GM18873 (cell line): ENCODE results near the gene NEK6.

Experiments used
- ATAC-seq: cut with Tn5 transposase; IDR thresholded peaks from one replicate; pipeline ENCODE4 v1.9.1; 2021; ENCODE audit warnings: mild to moderate bottlenecking, moderate library complexity, moderate number of reproducible peaks; ENCODE audit not compliant: unreplicated experiment, low FRiP score

NEK6 gene

GRCh38 chr9:124390794-124391658, 133.3 kb downstream of the NEK6 start:
- ATAC-seq: no peak

DNA sequence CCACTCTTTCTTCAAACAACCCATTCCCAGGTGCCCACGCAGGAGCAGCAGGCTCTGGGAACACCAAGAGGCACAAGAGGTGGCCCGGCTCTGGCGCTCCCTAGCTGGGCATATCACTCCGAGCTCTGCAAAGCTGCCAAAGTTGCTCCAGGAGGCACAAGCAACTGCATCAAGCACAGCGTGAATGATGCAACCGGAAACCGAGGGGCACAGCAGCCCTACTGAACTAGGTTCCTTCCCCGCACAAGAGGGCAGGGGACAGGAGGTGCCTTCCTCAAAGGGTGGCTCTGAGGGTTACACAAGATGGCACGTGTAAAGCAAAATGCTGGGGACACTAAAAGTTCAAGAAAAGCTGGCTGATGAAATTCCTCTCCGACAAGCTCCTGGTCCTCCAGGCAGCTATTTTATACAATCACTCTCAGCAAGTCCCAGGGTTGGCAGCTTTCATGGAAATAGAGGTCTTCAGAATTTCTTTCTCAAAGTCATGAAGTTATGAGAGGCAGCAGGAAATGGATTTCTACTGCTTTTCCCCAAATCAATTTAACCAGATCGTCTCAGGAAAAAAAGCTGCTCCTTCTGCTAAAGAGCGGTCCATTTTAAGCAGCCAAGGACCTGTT, 134.6 kb downstream of the NEK6 start:
- no peak for ATAC-seq

GRCh38 chr9:124392871-124393460, 135.2 kb downstream of the NEK6 start:
- no peak for ATAC-seq

GRCh38 chr9:124394167-124394566, 136.4 kb downstream of the NEK6 start:
- ATAC-seq: no peak

- no peak for ATAC-seq
These were observed 136.8 kb downstream of the NEK6 start for GRCh38 chr9:124394596-124394995.

DNA sequence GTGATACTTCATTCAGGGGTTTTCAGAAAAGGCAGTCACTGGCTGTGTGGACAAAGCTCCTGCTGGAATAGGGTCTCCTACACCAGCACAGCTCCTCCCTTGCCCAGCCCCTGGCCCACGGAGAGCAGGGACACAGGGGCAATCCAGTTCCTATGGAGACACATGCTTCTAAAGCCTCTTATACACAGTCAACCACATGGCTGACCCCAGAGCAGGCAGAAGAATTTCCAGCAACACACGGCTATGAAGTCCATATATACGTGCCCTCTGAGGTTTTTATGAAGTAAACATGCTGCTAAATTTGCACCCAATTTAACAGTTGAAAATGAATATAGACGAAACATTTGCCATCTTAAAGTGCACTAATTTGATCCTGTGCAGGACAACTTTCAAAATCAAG, 138.1 kb downstream of the NEK6 start:
- ATAC-seq: no peak

DNA sequence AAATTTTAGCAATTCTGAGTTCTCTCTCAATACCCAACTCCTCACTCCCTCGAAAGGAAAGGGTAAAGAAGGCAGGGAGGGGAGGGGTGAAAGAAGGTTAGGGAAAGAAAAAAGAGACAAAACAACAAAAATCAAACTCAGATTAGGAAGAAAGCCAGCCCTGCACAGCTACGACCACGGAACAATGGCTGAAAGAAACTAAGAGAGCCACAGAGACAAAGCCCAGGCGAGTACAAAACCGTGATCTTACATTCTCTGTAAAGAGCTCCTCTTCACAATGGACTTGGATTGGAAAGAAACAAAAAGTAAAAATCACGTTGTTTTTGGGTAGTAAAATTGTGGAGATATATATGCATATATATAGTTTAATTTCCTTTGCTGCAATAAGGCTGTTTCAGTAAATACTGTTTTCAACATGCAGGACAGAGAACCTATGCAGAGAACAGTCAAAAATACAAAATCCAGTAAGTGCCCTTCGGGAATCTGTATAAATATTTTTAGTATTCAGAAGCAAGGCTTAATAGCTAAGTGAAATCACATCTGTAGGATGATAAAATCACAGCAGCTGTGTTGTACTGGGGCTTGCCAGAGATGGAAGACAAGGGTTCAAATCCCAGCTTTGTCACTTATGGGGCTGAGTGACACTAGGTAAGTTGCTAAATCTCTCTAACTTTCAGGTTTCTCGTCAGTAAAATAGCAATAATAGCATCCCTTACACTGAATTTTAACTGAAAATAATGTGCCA, 140.6 kb downstream of the NEK6 start:
- ATAC-seq: no peak

GRCh38 chr9:124399323-124399967, 141.7 kb downstream of the NEK6 start:
- ATAC-seq: no peak

- no peak for ATAC-seq
These were observed 142.5 kb downstream of the NEK6 start for GRCh38 chr9:124399968-124400940.
